Measurements from ENCODE around the gene PPP2R2D.

PPP2R2D gene

GRCh38 chr10:132003282-132003924, 102.6 kb downstream of the PPP2R2D start:
- DNase-seq, result no peak

GRCh38 chr10:132004052-132004451, 103.2 kb downstream of the PPP2R2D start:
- no peak for DNase-seq

- no peak for DNase-seq
Observed at GRCh38 chr10:132005147-132005546, 104.3 kb downstream of the PPP2R2D start.

- DNase-seq, result no peak
Observed at GRCh38 chr10:132006966-132007365, 106.2 kb downstream of the PPP2R2D start.

GRCh38 chr10:132007681-132008080, 106.9 kb downstream of the PPP2R2D start:
- no peak for DNase-seq
